Tibial nerve (tissue), 4 donors: ENCODE results near the gene PPP1R1B.

Experiments used
- EP300 ChIP-seq, 2 donors: sonication (generic); formaldehyde crosslinking; IDR thresholded peaks; one replicate each; pipeline ENCODE4 v1.6.1; 2017; ENCODE audit warnings: antibody characterized with exemption in 2 of 2, mild to moderate bottlenecking in 1 of 2
- TF ChIP-seq, protein P1 (sequence below), 5 experiments: fragments of 200-600 bp in 3 of 5; fragments of 450-650 bp in 2 of 5; sonication (generic) in 3 of 5; IDR thresholded peaks; one replicate each; pipeline ENCODE4 v1.5.1; 2016 to 2019; ENCODE audit warnings: antibody characterized with exemption in 5 of 5, mild to moderate bottlenecking in 3 of 5, moderate library complexity in 2 of 5

DNA sequence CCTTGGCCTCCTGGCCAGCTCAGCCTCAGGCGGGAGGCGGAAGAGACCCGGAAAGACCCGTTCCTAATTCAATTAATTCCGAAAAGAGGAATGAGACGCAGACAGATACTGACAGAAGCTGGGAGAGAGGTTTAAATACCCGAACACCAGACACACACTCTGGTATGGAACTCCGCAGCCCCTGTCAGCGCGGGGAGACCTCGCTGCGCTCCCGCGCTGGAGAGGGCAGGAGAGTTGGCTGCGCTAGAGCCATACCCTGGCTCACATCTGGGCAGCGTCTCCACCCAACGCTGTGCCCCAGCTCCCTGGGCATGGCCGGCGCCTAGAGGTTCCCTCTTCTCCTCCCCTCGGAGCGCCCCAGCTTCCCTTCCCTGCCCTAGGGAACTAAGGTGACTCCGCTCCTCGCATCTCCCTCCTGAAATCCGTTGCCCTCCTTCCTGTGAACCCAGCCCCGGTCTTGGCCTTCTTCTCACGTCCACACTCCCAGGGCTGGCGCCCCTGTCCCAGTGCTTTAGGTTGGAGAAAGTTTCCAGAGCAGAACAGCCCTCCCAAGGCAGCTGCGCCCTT is 27.0 kb upstream of the PPP1R1B start:
- TF ChIP-seq, protein P1, sequence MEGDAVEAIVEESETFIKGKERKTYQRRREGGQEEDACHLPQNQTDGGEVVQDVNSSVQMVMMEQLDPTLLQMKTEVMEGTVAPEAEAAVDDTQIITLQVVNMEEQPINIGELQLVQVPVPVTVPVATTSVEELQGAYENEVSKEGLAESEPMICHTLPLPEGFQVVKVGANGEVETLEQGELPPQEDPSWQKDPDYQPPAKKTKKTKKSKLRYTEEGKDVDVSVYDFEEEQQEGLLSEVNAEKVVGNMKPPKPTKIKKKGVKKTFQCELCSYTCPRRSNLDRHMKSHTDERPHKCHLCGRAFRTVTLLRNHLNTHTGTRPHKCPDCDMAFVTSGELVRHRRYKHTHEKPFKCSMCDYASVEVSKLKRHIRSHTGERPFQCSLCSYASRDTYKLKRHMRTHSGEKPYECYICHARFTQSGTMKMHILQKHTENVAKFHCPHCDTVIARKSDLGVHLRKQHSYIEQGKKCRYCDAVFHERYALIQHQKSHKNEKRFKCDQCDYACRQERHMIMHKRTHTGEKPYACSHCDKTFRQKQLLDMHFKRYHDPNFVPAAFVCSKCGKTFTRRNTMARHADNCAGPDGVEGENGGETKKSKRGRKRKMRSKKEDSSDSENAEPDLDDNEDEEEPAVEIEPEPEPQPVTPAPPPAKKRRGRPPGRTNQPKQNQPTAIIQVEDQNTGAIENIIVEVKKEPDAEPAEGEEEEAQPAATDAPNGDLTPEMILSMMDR (IDR thresholded peaks at IDR 0.05) = no peak
- no peak for TF ChIP-seq EP300 (IDR thresholded peaks at IDR 0.05)
